Right atrium auricular region (tissue), 2 donors: ENCODE results near the gene MRPL27. TPM values are rescaled to one million over a fixed set of nuclear protein-coding genes. Genes with fewer than 3 reads are reported as not detected.

Experiments
- DNase-seq: peaks from one replicate; pipeline ENCODE4 v3.0.0-alpha.2; 2019; ENCODE audit warnings: low spot score
- H3K27ac ChIP-seq, 2 donors: fragments of 200-600 bp; sonication (generic); 1 replicate in 1 of 2; 2 replicates in 1 of 2; pipeline ENCODE4 v1.5.1; 2016 to 2019
- H3K27me3 ChIP-seq, 2 donors: fragments of 200-600 bp; sonication (generic); one replicate each; pipeline versions ENCODE4 v1.5.1 to v1.6.0; 2017 to 2019
- H3K36me3 ChIP-seq: fragments of 200-600 bp; sonication (generic); one replicate; pipeline ENCODE4 v1.5.1; 2016
- H3K4me1 ChIP-seq, 2 donors: fragments of 200-600 bp; sonication (generic); one replicate each; pipeline versions ENCODE4 v1.5.1 to v1.6.0; 2017 to 2019
- H3K4me3 ChIP-seq, 2 donors: fragments of 200-600 bp; sonication (generic); 1 replicate in 1 of 2; 2 replicates in 1 of 2; pipeline ENCODE4 v1.5.1; 2017 to 2019; ENCODE audit warnings: mild to moderate bottlenecking in 1 of 2, moderate library complexity in 1 of 2
- H3K9me3 ChIP-seq, 2 donors: fragments of 200-600 bp; sonication (generic); one replicate each; pipeline ENCODE4 v1.5.1; 2019
- CTCF ChIP-seq, 2 donors: fragments of 200-600 bp; sonication (generic); IDR thresholded peaks; one replicate each; pipeline ENCODE4 v1.5.1; 2019; ENCODE audit warnings: antibody characterized with exemption in 2 of 2
- total RNA-seq, 2 donors: library from RNA; depleted of rRNA; stranded (reverse); fragments of >200 nt; gene quantifications; one replicate each; pipeline ENCODE4 v1.1.0, GENCODE V29; 2016

The MRPL27 gene
- total RNA-seq, 2 donors from 2014 or later: 87.1 to 91.0 TPM

DNA sequence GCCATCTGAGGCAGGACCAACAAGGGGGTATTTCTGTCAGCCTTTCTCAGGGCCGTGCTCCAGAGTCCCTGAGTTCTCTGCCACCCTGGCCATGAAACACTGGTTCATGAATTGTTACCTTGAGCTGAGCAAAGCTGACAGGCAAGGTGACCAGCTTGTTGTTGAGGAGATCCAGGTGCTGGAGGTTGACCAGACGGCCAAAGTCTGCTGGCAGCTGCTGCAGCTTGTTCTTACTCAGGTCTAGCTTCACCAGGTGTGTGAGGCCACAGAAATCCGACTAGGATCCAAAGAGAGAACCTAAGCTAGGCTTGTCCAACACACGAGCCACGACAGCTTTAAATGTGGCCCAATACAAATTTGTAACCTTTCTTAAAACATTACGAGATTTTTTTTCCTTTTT lies 19.6 kb upstream of the MRPL27 start:
- no peak for TF ChIP-seq CTCF (IDR thresholded peaks at IDR 0.05)

GRCh38 chr17:50389534-50389933 lies 16.6 kb upstream of the MRPL27 start:
- peaks cover 100% of the 10 kb centered on the region for H3K36me3 ChIP-seq
- H3K27ac ChIP-seq: no peak overlapping the region
- no peak overlapping the region for H3K4me3 ChIP-seq
- DNase-seq: no peak
- H3K4me1 ChIP-seq: no peaks in the 10 kb centered on the region
- no peak for TF ChIP-seq CTCF (IDR thresholded peaks at IDR 0.05)
- H3K9me3 ChIP-seq: no peaks in the 10 kb centered on the region
- no peaks in the 10 kb centered on the region for H3K27me3 ChIP-seq

More for the DNA sequence above, 19.6 kb upstream of the MRPL27 start:
- no peaks in the 10 kb centered on the region for H3K27me3 ChIP-seq
- no peak for DNase-seq
- H3K4me1 ChIP-seq: peaks cover 0 to 25% of the 10 kb centered on the region in 2 donors
- peaks cover 73% of the 10 kb centered on the region for H3K36me3 ChIP-seq
- H3K4me3 ChIP-seq: no peak overlapping the region
- no peaks in the 10 kb centered on the region for H3K9me3 ChIP-seq
- no peak overlapping the region for H3K27ac ChIP-seq

- Histone ChIP-seq H3K4me3 (no peak overlapping the region), H3K9me3 (no peaks in the 10 kb centered on the region), H3K36me3 (peaks cover 100% of the 10 kb centered on the region), H3K4me1 (no peaks in the 10 kb centered on the region), H3K27ac (no peak overlapping the region), H3K27me3 (no peaks in the 10 kb centered on the region)
- DNase-seq: no peak
- TF ChIP-seq CTCF (IDR thresholded peaks at IDR 0.05): no peak
Observed at GRCh38 chr17:50388728-50389127, 15.7 kb upstream of the MRPL27 start.

GRCh38 chr17:50386510-50386909 lies 13.5 kb upstream of the MRPL27 start:
- no peak for TF ChIP-seq CTCF (IDR thresholded peaks at IDR 0.05)
- H3K4me3 ChIP-seq: no peak overlapping the region
- no peaks in the 10 kb centered on the region for H3K27me3 ChIP-seq
- peaks cover 0 to 4% of the 10 kb centered on the region in 2 donors for H3K4me1 ChIP-seq
- no peak for DNase-seq
- H3K27ac ChIP-seq: no peak overlapping the region
- peaks cover 98% of the 10 kb centered on the region for H3K36me3 ChIP-seq
- H3K9me3 ChIP-seq: no peaks in the 10 kb centered on the region

GRCh38 chr17:50382931-50383330 lies 9.9 kb upstream of the MRPL27 start:
- peaks cover 0 to 4% of the 10 kb centered on the region in 2 donors for H3K4me1 ChIP-seq
- H3K36me3 ChIP-seq: peaks cover 62% of the 10 kb centered on the region
- no peaks in the 10 kb centered on the region for H3K9me3 ChIP-seq
- DNase-seq: no peak
- no peak for TF ChIP-seq CTCF (IDR thresholded peaks at IDR 0.05)
- no peaks in the 10 kb centered on the region for H3K27me3 ChIP-seq
- no peak overlapping the region for H3K27ac ChIP-seq
- no peak overlapping the region for H3K4me3 ChIP-seq

DNA sequence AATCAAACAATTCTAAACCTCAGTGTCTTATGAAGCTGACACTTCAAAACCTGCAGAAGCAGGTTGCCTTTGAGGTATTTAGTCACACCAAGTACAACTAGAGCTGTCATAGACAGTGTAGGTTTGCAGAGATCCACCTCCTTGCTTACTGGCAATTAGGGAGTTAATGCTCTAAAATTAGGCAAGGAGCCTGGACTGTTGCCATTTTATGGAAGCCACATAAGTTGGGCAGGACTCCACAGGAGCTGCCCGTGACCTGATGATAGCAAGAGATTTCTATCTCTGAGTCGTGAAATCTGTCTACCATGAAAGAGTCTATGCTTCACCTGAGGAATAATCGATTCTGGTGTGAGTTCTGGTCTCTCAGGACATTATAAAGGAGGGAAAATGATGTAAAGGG lies 8.9 kb upstream of the MRPL27 start:
- Histone ChIP-seq H3K36me3 (peaks cover 52% of the 10 kb centered on the region), H3K4me3 (no peak overlapping the region), H3K27ac (no peak overlapping the region), H3K9me3 (no peaks in the 10 kb centered on the region), H3K27me3 (no peaks in the 10 kb centered on the region), H3K4me1 (peaks cover 0 to 4% of the 10 kb centered on the region in 2 donors)
- DNase-seq: no peak
- TF ChIP-seq CTCF (IDR thresholded peaks at IDR 0.05): no peak
